ENCODE results near the gene RHBDL3.

The RHBDL3 gene

DNA sequence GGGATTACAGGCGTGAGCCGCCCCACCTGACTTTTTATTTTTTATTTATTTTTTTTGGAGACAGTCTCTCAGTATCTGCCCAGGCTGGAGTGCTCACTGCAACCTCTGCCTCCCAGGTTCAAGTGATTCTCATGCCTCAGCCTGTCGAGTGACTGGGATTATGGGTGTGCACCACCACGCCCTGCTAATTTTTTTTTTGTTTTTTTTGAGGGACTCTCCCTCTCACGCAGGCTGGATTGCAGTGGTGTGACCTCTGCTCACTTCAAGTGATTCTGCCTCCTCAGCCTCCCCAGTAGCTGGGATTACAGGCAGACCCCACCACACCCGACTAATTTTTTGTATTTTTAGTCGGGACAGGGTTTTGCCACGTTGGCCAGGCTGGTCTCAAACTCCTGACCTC lies 92.0 kb downstream of the RHBDL3 start:
- DNase-seq (ENCODE audit: low read depth) = no peak

DNA sequence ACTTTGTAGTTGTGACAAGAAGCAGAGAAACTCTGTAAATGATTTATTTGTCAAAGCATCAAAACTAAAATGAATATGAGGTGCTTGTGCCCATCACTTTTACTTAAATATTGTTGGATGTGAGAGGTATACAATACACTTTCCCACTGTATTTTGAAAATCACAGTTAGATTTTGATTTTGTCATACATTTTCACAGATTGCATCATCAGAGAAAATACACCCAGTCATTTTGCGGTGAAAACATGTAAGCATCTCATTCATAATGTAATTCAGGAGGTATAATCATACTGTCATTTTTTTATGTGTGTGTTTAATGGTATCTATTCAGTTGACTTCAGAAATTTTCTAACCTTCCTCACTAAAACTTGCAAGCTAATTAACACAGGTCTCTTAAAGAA lies 95.6 kb downstream of the RHBDL3 start:
- DNase-seq (ENCODE audit: low read depth) = no peak

GRCh38 chr17:32370426-32370825 lies 104.8 kb downstream of the RHBDL3 start:
- DNase-seq (ENCODE audit: low read depth) = no peak

All from activated gamma-delta T cell treated with anti-CD3 and anti-CD28 coated beads, Interleukin-2, amount 50 U/mL, for 16 hours (primary cell).